Activated CD8-positive, alpha-beta memory T cell treated with anti-CD3 and anti-CD28 coated beads, Interleukin-2, amount 50 U/mL, for 48 hours (primary cell): ENCODE results near the gene ZNF593OS.

Experiments
- DNase-seq: peaks from one replicate; pipeline ENCODE4 v3.0.0-alpha.2; 2020

Gene ZNF593OS

GRCh38 chr1:26171084-26172072 is at the start of gene ZNF593OS:
TSS of gene ZNF593OS (minus strand) at chr1:26171832. CDS start at chr1:26171661, 171 bp downstream.
- DNase-seq: no peak

GRCh38 chr1:26221094-26221493 is 49.5 kb upstream of the ZNF593OS start:
- DNase-seq: no peak

- DNase-seq: no peak
Measured at GRCh38 chr1:26220199-26220912, 48.7 kb upstream of the ZNF593OS start.

GRCh38 chr1:26218906-26219494 is 47.4 kb upstream of the ZNF593OS start:
- DNase-seq: no peak

GRCh38 chr1:26215246-26215645 is 43.6 kb upstream of the ZNF593OS start:
- no peak for DNase-seq

- DNase-seq: no peak
Measured at GRCh38 chr1:26213335-26213905, 41.8 kb upstream of the ZNF593OS start.

GRCh38 chr1:26212726-26213125 is 41.1 kb upstream of the ZNF593OS start:
- DNase-seq: no peak

GRCh38 chr1:26210147-26210870 is 38.7 kb upstream of the ZNF593OS start:
- DNase-seq: no peak

GRCh38 chr1:26203642-26204318 is 32.1 kb upstream of the ZNF593OS start:
- DNase-seq: no peak

- no peak for DNase-seq
Measured at GRCh38 chr1:26200413-26200812, 28.8 kb upstream of the ZNF593OS start.

GRCh38 chr1:26197813-26198212 is 26.2 kb upstream of the ZNF593OS start:
- DNase-seq: no peak

- DNase-seq: no peak
Measured at GRCh38 chr1:26197301-26197700, 25.7 kb upstream of the ZNF593OS start.

GRCh38 chr1:26195805-26196204 is 24.2 kb upstream of the ZNF593OS start:
- no peak for DNase-seq

- DNase-seq: no peak
Measured at GRCh38 chr1:26191739-26192138, 20.1 kb upstream of the ZNF593OS start.

GRCh38 chr1:26190373-26190987 is 18.8 kb upstream of the ZNF593OS start, which contains the start of gene CATSPER4:
TSS of gene CATSPER4 (plus strand) at chr1:26190602. CDS start at chr1:26190628, 26 bp downstream.
- DNase-seq: no peak

- no peak for DNase-seq
Measured at GRCh38 chr1:26189751-26190275, 18.2 kb upstream of the ZNF593OS start.

GRCh38 chr1:26189331-26189730 is 17.7 kb upstream of the ZNF593OS start:
- no peak for DNase-seq

GRCh38 chr1:26188477-26188876 is 16.8 kb upstream of the ZNF593OS start:
- DNase-seq: no peak

GRCh38 chr1:26187882-26188281 is 16.2 kb upstream of the ZNF593OS start:
- no peak for DNase-seq

GRCh38 chr1:26184883-26185282 is 13.3 kb upstream of the ZNF593OS start:
- DNase-seq: no peak

- DNase-seq: no peak
Measured at GRCh38 chr1:26184086-26184485, 12.5 kb upstream of the ZNF593OS start.
